Stomach (tissue), 4 donors: ENCODE results near the gene MBD3L3.

Source experiments
- EP300 ChIP-seq: sonication (generic); formaldehyde crosslinking; IDR thresholded peaks from one replicate; pipeline ENCODE4 v1.6.1; 2017; ENCODE audit warnings: antibody characterized with exemption
- POLR2A ChIP-seq, 4 donors: fragments of 450-650 bp; IDR thresholded peaks; one replicate each; pipeline ENCODE4 v1.6.1; 2016; ENCODE audit warnings: antibody characterized with exemption in 4 of 4, control low read depth in 2 of 4, mild to moderate bottlenecking in 1 of 4, moderate library complexity in 1 of 4
- POLR2AphosphoS5 ChIP-seq, 3 donors: sonication (generic); formaldehyde crosslinking; IDR thresholded peaks; one replicate each; pipeline ENCODE4 v1.6.1; 2016; ENCODE audit warnings: antibody characterized with exemption in 3 of 3
- TF ChIP-seq, protein P1 (sequence below), 7 experiments: fragments of 450-650 bp in 4 of 7; fragments of 200-600 bp in 3 of 7; sonication (generic) in 3 of 7; IDR thresholded peaks; one replicate each; pipeline ENCODE4 v1.5.1; 2016 to 2019; ENCODE audit warnings: antibody characterized with exemption in 7 of 7, control low read depth in 2 of 7, mild to moderate bottlenecking in 1 of 7

DNA sequence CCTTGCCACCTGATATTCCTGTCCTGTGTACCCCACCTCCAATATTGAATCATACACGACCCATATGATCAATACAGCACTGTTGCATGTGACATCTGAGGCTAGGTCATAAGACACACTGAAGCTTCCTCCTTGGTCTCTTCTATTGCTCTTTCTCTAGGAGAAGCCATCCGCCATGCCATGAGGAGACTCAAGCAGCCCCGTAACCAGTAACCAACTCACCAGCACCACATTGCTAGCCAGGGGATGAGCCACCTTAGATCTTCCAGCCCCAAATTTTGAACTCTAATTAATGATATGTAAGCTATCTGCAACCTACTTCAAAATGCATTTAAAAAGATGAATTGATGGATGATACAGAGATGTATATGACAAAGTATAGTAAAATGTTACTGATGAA is 39.6 kb upstream of the MBD3L3 start:
- no peak for TF ChIP-seq POLR2A (IDR thresholded peaks at IDR 0.05)
- TF ChIP-seq, protein P1, sequence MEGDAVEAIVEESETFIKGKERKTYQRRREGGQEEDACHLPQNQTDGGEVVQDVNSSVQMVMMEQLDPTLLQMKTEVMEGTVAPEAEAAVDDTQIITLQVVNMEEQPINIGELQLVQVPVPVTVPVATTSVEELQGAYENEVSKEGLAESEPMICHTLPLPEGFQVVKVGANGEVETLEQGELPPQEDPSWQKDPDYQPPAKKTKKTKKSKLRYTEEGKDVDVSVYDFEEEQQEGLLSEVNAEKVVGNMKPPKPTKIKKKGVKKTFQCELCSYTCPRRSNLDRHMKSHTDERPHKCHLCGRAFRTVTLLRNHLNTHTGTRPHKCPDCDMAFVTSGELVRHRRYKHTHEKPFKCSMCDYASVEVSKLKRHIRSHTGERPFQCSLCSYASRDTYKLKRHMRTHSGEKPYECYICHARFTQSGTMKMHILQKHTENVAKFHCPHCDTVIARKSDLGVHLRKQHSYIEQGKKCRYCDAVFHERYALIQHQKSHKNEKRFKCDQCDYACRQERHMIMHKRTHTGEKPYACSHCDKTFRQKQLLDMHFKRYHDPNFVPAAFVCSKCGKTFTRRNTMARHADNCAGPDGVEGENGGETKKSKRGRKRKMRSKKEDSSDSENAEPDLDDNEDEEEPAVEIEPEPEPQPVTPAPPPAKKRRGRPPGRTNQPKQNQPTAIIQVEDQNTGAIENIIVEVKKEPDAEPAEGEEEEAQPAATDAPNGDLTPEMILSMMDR (IDR thresholded peaks at IDR 0.05) = no peak
- no peak for TF ChIP-seq EP300
- TF ChIP-seq POLR2AphosphoS5 (IDR thresholded peaks at IDR 0.05) = no peak
